ENCODE measurements around the gene OR51V1.

- TF ChIP-seq CTCF (IDR thresholded peaks at IDR 0.05) (no peak), POLR2A (IDR thresholded peaks at IDR 0.05) (no peak), POLR2AphosphoS5 (IDR thresholded peaks at IDR 0.05) (no peak), EP300 (IDR thresholded peaks at IDR 0.05) (no peak)
Measured at GRCh38 chr11:5242933-5243815, 42.7 kb upstream of the OR51V1 start.
